ENCODE data around the gene REPS1.

The REPS1 gene

DNA sequence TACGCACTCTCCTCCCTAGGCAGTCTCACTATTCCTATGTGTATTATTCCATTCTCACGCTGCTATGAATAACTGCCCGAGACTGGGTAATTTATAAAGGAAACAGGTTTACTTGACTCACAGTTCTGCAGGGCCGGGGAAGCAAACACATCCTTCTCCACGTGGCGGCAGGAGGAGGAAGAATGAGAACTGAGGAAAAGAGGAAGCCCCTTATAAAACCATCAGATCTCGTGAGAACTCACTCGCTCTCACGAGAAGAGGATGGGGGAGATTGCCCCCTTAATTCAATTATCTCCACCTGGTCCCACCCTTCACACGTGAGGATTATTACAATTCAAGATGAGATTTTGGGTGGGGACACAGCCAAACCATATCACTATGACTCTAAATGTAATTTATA lies 130.3 kb downstream of the REPS1 start:
- H3K4me1 ChIP-seq (ENCODE audit: control insufficient read depth, insufficient read depth, low read length): no peaks in the 10 kb centered on the region
- H3K36me3 ChIP-seq (ENCODE audit: control insufficient read depth, insufficient read depth, low read length): no peaks in the 10 kb centered on the region
- H3K4me3 ChIP-seq (ENCODE audit: low read length): no peak overlapping the region
- H3K9me3 ChIP-seq (ENCODE audit: control insufficient read depth, low read length): no peaks in the 10 kb centered on the region
- H3K9ac ChIP-seq (ENCODE audit: low read length): no peak overlapping the region
- no peaks in the 10 kb centered on the region for H3K27me3 ChIP-seq (ENCODE audit: control insufficient read depth, insufficient read depth, low read length)

DNA sequence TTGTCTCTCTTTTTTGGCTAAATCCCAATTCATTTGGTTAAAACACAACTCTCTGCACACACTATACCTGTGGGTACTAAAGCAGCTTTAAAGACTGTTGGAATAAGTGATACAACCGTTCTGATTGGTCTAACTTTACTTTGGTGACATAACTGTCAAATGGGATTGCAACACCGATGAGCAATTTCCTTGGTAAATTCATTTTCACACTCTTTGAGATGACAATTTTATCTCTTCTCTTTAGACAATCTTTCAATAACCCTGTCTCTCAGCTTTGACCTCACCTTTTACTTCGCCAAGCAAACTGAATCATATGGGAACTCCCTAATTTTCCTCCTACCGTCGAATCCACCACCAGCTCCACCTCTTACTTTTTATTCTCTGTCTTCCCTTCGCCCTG lies 131.4 kb downstream of the REPS1 start:
- H3K4me3 ChIP-seq (ENCODE audit: low read length): no peak overlapping the region
- no peak overlapping the region for H3K9ac ChIP-seq (ENCODE audit: low read length)
- H3K36me3 ChIP-seq (ENCODE audit: control insufficient read depth, insufficient read depth, low read length): no peaks in the 10 kb centered on the region
- H3K27me3 ChIP-seq (ENCODE audit: control insufficient read depth, insufficient read depth, low read length): no peaks in the 10 kb centered on the region
- no peaks in the 10 kb centered on the region for H3K4me1 ChIP-seq (ENCODE audit: control insufficient read depth, insufficient read depth, low read length)
- H3K9me3 ChIP-seq (ENCODE audit: control insufficient read depth, low read length): no peaks in the 10 kb centered on the region

Measured in mucosa of stomach (tissue), 1 donor.